Endodermal cell (in vitro differentiated cells): ENCODE results near the gene NPHP4. TPM values are rescaled to one million over a fixed set of nuclear protein-coding genes. Genes with fewer than 3 reads are reported as not detected.

Experiments
- DNase-seq: peaks from one replicate; pipeline ENCODE4 v3.0.0-alpha.2; 2017
- H3K27ac ChIP-seq: 2 replicates; pipeline ENCODE4 v1.5.1; 2013; ENCODE audit warnings: mild to moderate bottlenecking, low read depth, low read length, moderate library complexity
- H3K27me3 ChIP-seq: 2 replicates; pipeline ENCODE4 v1.6.1; 2013; ENCODE audit warnings: mild to moderate bottlenecking, low read length, moderate library complexity; ENCODE audit not compliant: insufficient read depth, control insufficient read depth, poor library complexity, severe bottlenecking
- H3K36me3 ChIP-seq: 2 replicates; pipeline ENCODE4 v1.7.0; 2013; ENCODE audit warnings: mild to moderate bottlenecking, low read length, moderate library complexity; ENCODE audit not compliant: control insufficient read depth, insufficient read depth
- H3K4me1 ChIP-seq: one replicate; pipeline ENCODE4 v1.7.0; 2013; ENCODE audit warnings: low read length; ENCODE audit not compliant: control insufficient read depth, insufficient read depth
- H3K4me3 ChIP-seq: 2 replicates; pipeline ENCODE4 v1.5.1; 2013; ENCODE audit warnings: mild to moderate bottlenecking, low read length, moderate library complexity
- H3K9ac ChIP-seq: 2 replicates; pipeline ENCODE4 v1.6.1; 2013; ENCODE audit warnings: mild to moderate bottlenecking, low read length, moderate library complexity; ENCODE audit not compliant: poor library complexity, severe bottlenecking; ENCODE audit errors: extremely low read depth
- H3K9me3 ChIP-seq: 2 replicates; pipeline ENCODE4 v1.6.1; 2013; ENCODE audit warnings: mild to moderate bottlenecking, low read length, moderate library complexity; ENCODE audit not compliant: control insufficient read depth
- H3K27ac Mint-ChIP-seq: 2 replicates; pipeline ENCODE4 v1.8.0; 2020; ENCODE audit warnings: mixed read lengths
- H3K27me3 Mint-ChIP-seq: 2 replicates; pipeline ENCODE4 v1.8.0; 2021; ENCODE audit warnings: mild to moderate bottlenecking, mixed read lengths; ENCODE audit not compliant: insufficient read depth
- H3K36me3 Mint-ChIP-seq: 2 replicates; pipeline ENCODE4 v1.8.0; 2020; ENCODE audit warnings: low read depth, mixed read lengths
- H3K4me1 Mint-ChIP-seq: 2 replicates; pipeline ENCODE4 v1.8.0; 2020; ENCODE audit warnings: mixed read lengths
- H3K4me3 Mint-ChIP-seq: 2 replicates; pipeline ENCODE4 v1.8.0; 2020; ENCODE audit warnings: mild to moderate bottlenecking, moderate library complexity, mixed read lengths
- H3K9me3 Mint-ChIP-seq: 2 replicates; pipeline ENCODE4 v1.8.0; 2020; ENCODE audit warnings: mild to moderate bottlenecking, mixed read lengths
- CTCF ChIP-seq: fragments of 200-600 bp; sonication (generic); conservative IDR thresholded peaks from 2 replicates; pipeline ENCODE4 v1.5.0; 2021; ENCODE audit warnings: antibody characterized with exemption, mild to moderate bottlenecking
- WGBS, 2 experiments: methylation state at CpG; one replicate each; pipeline versions ENCODE4 v1.1.5 to v1.1.7; 2013; ENCODE audit warnings: missing lambda C conversion rate in 2 of 2, mixed read lengths in 1 of 2; ENCODE audit not compliant: insufficient coverage in 1 of 2, insufficient read length in 1 of 2; 5-methylcytosine and 5-hydroxymethylcytosine counted together
- total RNA-seq, 2 donors: library from RNA; stranded (reverse); fragmentation: NEBNext Ultra II Directional in 1 of 2; extraction: Animal tissue kit (Norgen Biotek cat#: 25700) in 1 of 2; gene quantifications; 2 replicates in 1 of 2; 3 replicates in 1 of 2; pipeline ENCODE4 v1.2.1, GENCODE V29; 2021

The NPHP4 gene
- total RNA-seq, 2 donors from 2014 or later = 19.1 to 25.4 TPM

- Mint-ChIP-seq H3K27me3 (no peaks in the 10 kb centered on the region), H3K9me3 (no peaks in the 10 kb centered on the region), H3K4me1 (no peaks in the 10 kb centered on the region), H3K27ac (no peak overlapping the region), H3K4me3 (no peak overlapping the region), H3K36me3 (peaks cover 19% of the 10 kb centered on the region)
- Histone ChIP-seq H3K36me3 (no peaks in the 10 kb centered on the region), H3K4me1 (no peaks in the 10 kb centered on the region), H3K4me3 (no peak overlapping the region), H3K27ac (no peak overlapping the region), H3K9me3 (no peaks in the 10 kb centered on the region), H3K9ac (no peak overlapping the region), H3K27me3 (no peaks in the 10 kb centered on the region)
- no peak for TF ChIP-seq CTCF
- WGBS, 2 experiments = 93 to 97% methylated on average over 15 to 25 of the region's 25 CpGs
- no peak for DNase-seq
Measured at GRCh38 chr1:5886541-5887348, 105.5 kb downstream of the NPHP4 start.

GRCh38 chr1:5886140-5886483 lies 106.1 kb downstream of the NPHP4 start:
- no peak overlapping the region for H3K27ac Mint-ChIP-seq
- no peaks in the 10 kb centered on the region for H3K9me3 Mint-ChIP-seq
- WGBS, 2 experiments = 96 to 100% methylated on average over 5 to 10 of the region's 10 CpGs

GRCh38 chr1:5885471-5886139 lies 106.6 kb downstream of the NPHP4 start:
- Histone ChIP-seq H3K4me1 (no peaks in the 10 kb centered on the region), H3K9me3 (no peaks in the 10 kb centered on the region), H3K4me3 (no peak overlapping the region), H3K27me3 (no peaks in the 10 kb centered on the region), H3K9ac (no peak overlapping the region), H3K27ac (no peak overlapping the region), H3K36me3 (no peaks in the 10 kb centered on the region)
- DNase-seq = no peak
- Mint-ChIP-seq H3K27me3 (no peaks in the 10 kb centered on the region), H3K4me1 (no peaks in the 10 kb centered on the region), H3K36me3 (peaks cover 31% of the 10 kb centered on the region), H3K27ac (no peak overlapping the region), H3K9me3 (no peaks in the 10 kb centered on the region), H3K4me3 (no peak overlapping the region)
- 92 to 94% methylated on average over 15 to 18 of the region's 18 CpGs for WGBS, 2 experiments
- TF ChIP-seq CTCF = no peak

More at GRCh38 chr1:5886140-5886483, 106.1 kb downstream of the NPHP4 start:
- no peaks in the 10 kb centered on the region for H3K9me3 ChIP-seq
- H3K27me3 ChIP-seq = no peaks in the 10 kb centered on the region
- no peaks in the 10 kb centered on the region for H3K4me1 Mint-ChIP-seq
- no peaks in the 10 kb centered on the region for H3K4me1 ChIP-seq
- H3K4me3 ChIP-seq = no peak overlapping the region
- DNase-seq = no peak
- no peak overlapping the region for H3K27ac ChIP-seq
- H3K4me3 Mint-ChIP-seq = no peak overlapping the region
- no peak for TF ChIP-seq CTCF
- H3K27me3 Mint-ChIP-seq = no peaks in the 10 kb centered on the region
- no peak overlapping the region for H3K9ac ChIP-seq
- H3K36me3 Mint-ChIP-seq = peaks cover 25% of the 10 kb centered on the region
- no peaks in the 10 kb centered on the region for H3K36me3 ChIP-seq
